ENCODE results near the gene KPNA2.

DNA sequence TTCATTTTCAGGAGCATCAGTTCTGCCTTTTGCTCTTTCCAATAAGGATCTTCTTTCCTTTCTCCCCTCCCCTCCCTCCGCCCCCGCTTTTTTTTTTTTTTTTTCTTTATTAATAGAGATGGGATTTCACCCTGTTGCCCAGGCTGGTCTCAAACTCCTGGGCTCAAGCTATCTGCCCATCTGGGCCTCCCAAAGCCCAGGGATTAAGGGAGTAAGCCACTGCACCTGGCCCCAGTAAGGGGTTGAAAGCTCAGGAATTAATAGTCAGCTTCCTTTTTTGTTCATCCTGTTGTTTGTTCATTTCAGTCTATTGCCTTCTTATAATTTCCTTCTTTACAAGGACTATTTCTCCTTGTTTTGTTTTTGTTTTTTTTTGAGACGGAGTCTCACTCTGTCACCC, 31.3 kb upstream of the KPNA2 start:
- TF ChIP-seq, protein P1, sequence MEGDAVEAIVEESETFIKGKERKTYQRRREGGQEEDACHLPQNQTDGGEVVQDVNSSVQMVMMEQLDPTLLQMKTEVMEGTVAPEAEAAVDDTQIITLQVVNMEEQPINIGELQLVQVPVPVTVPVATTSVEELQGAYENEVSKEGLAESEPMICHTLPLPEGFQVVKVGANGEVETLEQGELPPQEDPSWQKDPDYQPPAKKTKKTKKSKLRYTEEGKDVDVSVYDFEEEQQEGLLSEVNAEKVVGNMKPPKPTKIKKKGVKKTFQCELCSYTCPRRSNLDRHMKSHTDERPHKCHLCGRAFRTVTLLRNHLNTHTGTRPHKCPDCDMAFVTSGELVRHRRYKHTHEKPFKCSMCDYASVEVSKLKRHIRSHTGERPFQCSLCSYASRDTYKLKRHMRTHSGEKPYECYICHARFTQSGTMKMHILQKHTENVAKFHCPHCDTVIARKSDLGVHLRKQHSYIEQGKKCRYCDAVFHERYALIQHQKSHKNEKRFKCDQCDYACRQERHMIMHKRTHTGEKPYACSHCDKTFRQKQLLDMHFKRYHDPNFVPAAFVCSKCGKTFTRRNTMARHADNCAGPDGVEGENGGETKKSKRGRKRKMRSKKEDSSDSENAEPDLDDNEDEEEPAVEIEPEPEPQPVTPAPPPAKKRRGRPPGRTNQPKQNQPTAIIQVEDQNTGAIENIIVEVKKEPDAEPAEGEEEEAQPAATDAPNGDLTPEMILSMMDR (IDR thresholded peaks at IDR 0.05; ENCODE audit: low read length), result no peak
- TF ChIP-seq EZH2 (IDR thresholded peaks at IDR 0.05; ENCODE audit: borderline replicate concordance, low read length), result no peak
